SK-N-SH (cell line): ENCODE measurements around the gene COL23A1.

Source experiments
- ELF1 ChIP-seq: IDR thresholded peaks from 2 replicates; pipeline ENCODE4 v1.4.0; 2012
- EP300 ChIP-seq, 2 experiments: IDR thresholded peaks; 2 replicates each; pipeline versions ENCODE4 v1.4.0 to v1.6.1; 2012; ENCODE audit warnings: borderline replicate concordance in 1 of 2, low read depth in 1 of 2, low read length in 1 of 2
- POLR2AphosphoS5 ChIP-seq: IDR thresholded peaks from 2 replicates; pipeline ENCODE4 v1.6.1; 2012; ENCODE audit warnings: low read depth, low read length
- RAD21 ChIP-seq: IDR thresholded peaks from 2 replicates; pipeline ENCODE4 v1.6.1; 2012; ENCODE audit warnings: mild to moderate bottlenecking, low read length
- RCOR1 ChIP-seq: fragments of 150-350 bp; IDR thresholded peaks from 2 replicates; pipeline ENCODE4 v1.6.1; 2017; ENCODE audit warnings: antibody characterized with exemption, low read length
- RFX5 ChIP-seq: IDR thresholded peaks from 2 replicates; pipeline ENCODE4 v1.6.1; 2012; ENCODE audit warnings: mild to moderate bottlenecking, improper control_type of control experiment, low read length
- SMC3 ChIP-seq: IDR thresholded peaks from 2 replicates; pipeline ENCODE4 v1.6.1; 2012; ENCODE audit warnings: low read depth, low read length, improper control_type of control experiment
- TAF1 ChIP-seq: IDR thresholded peaks from 2 replicates; pipeline ENCODE4 v1.6.1; 2012; ENCODE audit warnings: low read depth, mild to moderate bottlenecking, low read length, moderate library complexity, borderline replicate concordance
- TEAD4 ChIP-seq: IDR thresholded peaks from 2 replicates; pipeline ENCODE4 v1.4.0; 2012; ENCODE audit warnings: mild to moderate bottlenecking, borderline replicate concordance; ENCODE audit not compliant: insufficient read depth
- YY1 ChIP-seq: IDR thresholded peaks from 2 replicates; pipeline ENCODE4 v1.4.0; 2012; ENCODE audit warnings: low read depth, mild to moderate bottlenecking
- TF ChIP-seq, protein P1 (sequence below): IDR thresholded peaks from 2 replicates; pipeline ENCODE4 v1.6.1; 2012; ENCODE audit warnings: mild to moderate bottlenecking, low read depth, low read length, moderate library complexity
- TF ChIP-seq, protein P2 (sequence below): fragments of 200-600 bp; sonication (generic); IDR thresholded peaks from 2 replicates; pipeline ENCODE4 v1.6.1; 2017; ENCODE audit warnings: antibody characterized with exemption, mild to moderate bottlenecking, moderate library complexity
- TF ChIP-seq, protein P3 (sequence below): IDR thresholded peaks from 2 replicates; pipeline ENCODE4 v1.4.0; 2012; ENCODE audit warnings: low read depth

DNA sequence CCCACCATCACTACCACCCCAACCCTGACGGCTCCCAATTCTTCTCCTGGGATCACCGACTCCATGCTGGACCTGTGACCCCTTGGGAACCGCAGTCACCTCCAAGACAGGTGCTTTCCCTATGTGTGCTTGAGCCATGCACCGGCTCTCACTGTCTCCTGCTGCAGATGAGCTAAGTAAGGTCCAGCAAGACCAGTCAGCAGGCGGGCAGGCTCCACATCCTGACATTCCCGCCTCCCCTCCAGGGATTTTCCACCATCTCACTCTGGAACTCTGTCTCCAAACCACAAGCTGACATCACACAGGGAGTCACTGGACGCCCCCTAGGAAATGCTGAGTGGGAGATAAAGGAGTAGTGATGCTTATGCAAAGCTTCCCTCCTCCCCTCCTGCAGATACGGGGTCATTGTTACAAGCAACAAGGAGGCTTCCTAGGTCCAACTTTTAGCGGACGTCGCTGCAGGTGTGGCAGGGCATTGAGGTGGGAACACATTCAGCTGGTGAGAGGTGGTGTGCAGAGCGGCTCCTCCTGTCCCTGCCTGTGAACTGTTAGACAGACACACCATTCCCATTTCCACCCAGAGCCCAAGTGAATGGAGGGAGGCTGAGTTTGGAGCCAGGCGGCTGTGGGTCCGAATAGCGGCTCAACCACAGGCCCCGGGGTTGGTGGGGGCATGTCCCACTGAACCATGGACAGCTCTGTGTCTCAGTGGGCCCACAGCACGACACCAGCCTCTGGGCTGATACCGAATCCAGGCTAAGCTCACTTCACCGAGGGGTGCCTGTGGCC, 228.3 kb downstream of the COL23A1 start:
- TF ChIP-seq, protein P1, sequence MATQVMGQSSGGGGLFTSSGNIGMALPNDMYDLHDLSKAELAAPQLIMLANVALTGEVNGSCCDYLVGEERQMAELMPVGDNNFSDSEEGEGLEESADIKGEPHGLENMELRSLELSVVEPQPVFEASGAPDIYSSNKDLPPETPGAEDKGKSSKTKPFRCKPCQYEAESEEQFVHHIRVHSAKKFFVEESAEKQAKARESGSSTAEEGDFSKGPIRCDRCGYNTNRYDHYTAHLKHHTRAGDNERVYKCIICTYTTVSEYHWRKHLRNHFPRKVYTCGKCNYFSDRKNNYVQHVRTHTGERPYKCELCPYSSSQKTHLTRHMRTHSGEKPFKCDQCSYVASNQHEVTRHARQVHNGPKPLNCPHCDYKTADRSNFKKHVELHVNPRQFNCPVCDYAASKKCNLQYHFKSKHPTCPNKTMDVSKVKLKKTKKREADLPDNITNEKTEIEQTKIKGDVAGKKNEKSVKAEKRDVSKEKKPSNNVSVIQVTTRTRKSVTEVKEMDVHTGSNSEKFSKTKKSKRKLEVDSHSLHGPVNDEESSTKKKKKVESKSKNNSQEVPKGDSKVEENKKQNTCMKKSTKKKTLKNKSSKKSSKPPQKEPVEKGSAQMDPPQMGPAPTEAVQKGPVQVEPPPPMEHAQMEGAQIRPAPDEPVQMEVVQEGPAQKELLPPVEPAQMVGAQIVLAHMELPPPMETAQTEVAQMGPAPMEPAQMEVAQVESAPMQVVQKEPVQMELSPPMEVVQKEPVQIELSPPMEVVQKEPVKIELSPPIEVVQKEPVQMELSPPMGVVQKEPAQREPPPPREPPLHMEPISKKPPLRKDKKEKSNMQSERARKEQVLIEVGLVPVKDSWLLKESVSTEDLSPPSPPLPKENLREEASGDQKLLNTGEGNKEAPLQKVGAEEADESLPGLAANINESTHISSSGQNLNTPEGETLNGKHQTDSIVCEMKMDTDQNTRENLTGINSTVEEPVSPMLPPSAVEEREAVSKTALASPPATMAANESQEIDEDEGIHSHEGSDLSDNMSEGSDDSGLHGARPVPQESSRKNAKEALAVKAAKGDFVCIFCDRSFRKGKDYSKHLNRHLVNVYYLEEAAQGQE: no peak
- no peak for TF ChIP-seq POLR2AphosphoS5
- no peak for TF ChIP-seq RFX5
- no peak for TF ChIP-seq ELF1
- TF ChIP-seq, protein P2, sequence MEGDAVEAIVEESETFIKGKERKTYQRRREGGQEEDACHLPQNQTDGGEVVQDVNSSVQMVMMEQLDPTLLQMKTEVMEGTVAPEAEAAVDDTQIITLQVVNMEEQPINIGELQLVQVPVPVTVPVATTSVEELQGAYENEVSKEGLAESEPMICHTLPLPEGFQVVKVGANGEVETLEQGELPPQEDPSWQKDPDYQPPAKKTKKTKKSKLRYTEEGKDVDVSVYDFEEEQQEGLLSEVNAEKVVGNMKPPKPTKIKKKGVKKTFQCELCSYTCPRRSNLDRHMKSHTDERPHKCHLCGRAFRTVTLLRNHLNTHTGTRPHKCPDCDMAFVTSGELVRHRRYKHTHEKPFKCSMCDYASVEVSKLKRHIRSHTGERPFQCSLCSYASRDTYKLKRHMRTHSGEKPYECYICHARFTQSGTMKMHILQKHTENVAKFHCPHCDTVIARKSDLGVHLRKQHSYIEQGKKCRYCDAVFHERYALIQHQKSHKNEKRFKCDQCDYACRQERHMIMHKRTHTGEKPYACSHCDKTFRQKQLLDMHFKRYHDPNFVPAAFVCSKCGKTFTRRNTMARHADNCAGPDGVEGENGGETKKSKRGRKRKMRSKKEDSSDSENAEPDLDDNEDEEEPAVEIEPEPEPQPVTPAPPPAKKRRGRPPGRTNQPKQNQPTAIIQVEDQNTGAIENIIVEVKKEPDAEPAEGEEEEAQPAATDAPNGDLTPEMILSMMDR: no peak
- TF ChIP-seq SMC3: no peak
- no peak for TF ChIP-seq RCOR1
- no peak for TF ChIP-seq TAF1
- no peak for TF ChIP-seq RAD21
- TF ChIP-seq YY1: no peak
- no peak for TF ChIP-seq TEAD4
- TF ChIP-seq EP300 (IDR thresholded peaks at IDR 0.05; ENCODE audit: borderline replicate concordance in 1 of 2, low read depth in 1 of 2, low read length in 1 of 2): no peak
- TF ChIP-seq, protein P3, sequence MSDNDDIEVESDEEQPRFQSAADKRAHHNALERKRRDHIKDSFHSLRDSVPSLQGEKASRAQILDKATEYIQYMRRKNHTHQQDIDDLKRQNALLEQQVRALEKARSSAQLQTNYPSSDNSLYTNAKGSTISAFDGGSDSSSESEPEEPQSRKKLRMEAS: no peak
